NCI-H1930 (cell line): Measurements from ENCODE around the gene PRDM2.
"Not testable (repeated sequence)": the region's sequence is repeated elsewhere in the genome, so short reads cannot be mapped to it uniquely, and the experiment has no call there.

ENCODE experiments used
- DNase-seq, 2 experiments: peaks; one replicate each; lab custom pipeline; 2025; lab: John Stamatoyannopoulos, UW

PRDM2 gene, protein sequence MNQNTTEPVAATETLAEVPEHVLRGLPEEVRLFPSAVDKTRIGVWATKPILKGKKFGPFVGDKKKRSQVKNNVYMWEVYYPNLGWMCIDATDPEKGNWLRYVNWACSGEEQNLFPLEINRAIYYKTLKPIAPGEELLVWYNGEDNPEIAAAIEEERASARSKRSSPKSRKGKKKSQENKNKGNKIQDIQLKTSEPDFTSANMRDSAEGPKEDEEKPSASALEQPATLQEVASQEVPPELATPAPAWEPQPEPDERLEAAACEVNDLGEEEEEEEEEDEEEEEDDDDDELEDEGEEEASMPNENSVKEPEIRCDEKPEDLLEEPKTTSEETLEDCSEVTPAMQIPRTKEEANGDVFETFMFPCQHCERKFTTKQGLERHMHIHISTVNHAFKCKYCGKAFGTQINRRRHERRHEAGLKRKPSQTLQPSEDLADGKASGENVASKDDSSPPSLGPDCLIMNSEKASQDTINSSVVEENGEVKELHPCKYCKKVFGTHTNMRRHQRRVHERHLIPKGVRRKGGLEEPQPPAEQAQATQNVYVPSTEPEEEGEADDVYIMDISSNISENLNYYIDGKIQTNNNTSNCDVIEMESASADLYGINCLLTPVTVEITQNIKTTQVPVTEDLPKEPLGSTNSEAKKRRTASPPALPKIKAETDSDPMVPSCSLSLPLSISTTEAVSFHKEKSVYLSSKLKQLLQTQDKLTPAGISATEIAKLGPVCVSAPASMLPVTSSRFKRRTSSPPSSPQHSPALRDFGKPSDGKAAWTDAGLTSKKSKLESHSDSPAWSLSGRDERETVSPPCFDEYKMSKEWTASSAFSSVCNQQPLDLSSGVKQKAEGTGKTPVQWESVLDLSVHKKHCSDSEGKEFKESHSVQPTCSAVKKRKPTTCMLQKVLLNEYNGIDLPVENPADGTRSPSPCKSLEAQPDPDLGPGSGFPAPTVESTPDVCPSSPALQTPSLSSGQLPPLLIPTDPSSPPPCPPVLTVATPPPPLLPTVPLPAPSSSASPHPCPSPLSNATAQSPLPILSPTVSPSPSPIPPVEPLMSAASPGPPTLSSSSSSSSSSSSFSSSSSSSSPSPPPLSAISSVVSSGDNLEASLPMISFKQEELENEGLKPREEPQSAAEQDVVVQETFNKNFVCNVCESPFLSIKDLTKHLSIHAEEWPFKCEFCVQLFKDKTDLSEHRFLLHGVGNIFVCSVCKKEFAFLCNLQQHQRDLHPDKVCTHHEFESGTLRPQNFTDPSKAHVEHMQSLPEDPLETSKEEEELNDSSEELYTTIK (N-terminal part only)

GRCh38 chr1:13699936-13700520, at the start of gene PRDM2:
Gene PRDM2, plus strand, starts transcription at chr1:13700188. Its CDS starts 15,418 bp downstream, at chr1:13715606.
- DNase-seq = peak; percentile 20 to 31

DNA sequence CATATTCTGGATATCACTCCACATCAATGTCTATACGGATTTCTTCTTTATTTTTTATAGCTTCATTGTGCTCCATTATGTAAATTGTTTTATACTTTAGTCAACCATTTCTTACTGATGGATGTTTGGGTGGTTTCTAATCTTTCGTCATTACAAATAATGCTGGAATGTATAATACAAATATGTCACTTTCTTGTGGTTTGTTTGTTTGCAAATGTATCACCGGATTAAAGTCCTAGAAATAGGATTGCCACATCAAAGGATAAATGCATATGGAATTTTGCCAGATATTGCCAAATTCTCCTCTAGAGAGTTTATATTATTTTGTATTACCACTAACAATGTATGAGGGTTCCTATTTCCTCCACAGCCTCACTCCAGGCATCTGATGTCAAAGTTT, 48.7 kb upstream of the PRDM2 start:
- DNase-seq = no peak

DNA sequence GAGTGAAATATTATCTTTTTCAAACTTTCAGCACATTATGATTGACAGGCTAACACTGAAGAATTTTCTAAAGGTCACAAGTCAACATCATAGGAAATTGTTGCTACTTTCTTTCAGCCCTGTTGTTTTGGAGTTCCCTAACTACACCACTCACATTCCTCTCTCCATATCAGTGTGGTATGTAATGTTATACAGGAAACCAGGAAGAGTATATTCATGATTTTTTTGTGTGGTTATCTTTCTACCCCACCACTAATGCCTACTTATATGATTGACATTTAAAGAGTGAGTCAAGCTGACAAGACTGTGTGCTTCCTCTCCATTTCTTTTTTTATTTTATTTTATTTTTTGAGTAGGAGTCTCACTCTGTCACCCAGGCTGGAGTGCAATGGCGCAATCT, 47.8 kb upstream of the PRDM2 start:
- no peak for DNase-seq

- no peak for DNase-seq
These were observed 38.4 kb upstream of the PRDM2 start for GRCh38 chr1:13661539-13661938.

DNA sequence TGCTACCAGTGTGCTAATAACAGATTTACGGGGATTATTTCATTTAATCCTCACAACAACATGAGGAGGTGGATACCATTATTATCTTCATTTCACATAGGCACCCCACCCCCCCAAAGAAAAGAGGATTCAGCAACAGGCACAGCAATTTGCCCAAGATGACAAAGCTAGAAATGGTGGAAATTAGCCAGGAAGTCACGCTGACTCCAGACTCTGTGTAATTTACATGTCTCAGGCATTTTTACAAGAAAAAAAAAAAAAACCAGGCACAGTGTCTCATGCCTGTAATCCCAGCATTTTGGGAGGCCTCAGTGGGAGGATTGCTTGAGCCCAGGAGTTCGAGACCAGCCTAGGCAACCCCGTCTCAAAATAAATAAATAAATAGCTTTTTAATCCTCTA, 37.5 kb upstream of the PRDM2 start:
- DNase-seq = no peak

DNA sequence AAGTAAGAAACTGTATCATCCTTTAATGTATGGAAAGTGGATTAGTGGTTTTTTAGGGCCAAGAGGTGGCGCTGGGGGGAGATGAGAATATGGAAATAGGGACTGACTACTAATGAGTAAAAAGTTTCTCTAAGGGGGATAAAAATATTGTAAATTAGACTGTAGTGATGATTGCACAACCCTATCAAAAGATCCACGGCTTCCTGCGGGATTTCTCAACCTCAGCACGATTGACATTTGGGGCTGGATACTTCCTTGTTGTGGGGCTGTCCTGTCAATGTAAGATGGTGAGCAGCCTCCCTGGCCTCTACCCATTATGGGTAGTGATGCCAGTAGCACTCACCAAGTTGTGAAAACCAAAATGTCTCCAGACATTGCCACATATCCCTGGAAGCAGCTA, 36.0 kb upstream of the PRDM2 start:
- no peak for DNase-seq

DNA sequence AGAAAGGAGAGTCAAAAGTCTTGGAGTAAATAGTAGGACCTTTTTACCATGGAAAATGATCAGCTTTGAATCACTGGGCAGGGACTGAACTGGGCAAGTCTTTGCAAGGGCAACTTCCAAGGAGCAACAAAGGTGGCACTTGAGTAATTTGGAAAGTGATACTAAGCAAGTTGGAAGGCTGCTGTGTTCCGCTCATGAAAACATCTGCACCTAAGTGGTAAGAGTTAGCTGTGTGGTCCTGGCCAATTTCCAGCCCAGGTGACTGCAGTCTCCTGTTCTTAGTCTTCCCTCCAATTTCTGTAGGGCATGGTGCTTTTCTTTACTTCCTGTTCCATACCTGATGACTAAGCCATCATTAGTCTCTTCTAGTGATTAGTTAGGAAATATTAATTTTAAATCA, 35.5 kb upstream of the PRDM2 start:
- no peak for DNase-seq

- no peak for DNase-seq
These were observed 33.7 kb upstream of the PRDM2 start for GRCh38 chr1:13666317-13666716.

DNA sequence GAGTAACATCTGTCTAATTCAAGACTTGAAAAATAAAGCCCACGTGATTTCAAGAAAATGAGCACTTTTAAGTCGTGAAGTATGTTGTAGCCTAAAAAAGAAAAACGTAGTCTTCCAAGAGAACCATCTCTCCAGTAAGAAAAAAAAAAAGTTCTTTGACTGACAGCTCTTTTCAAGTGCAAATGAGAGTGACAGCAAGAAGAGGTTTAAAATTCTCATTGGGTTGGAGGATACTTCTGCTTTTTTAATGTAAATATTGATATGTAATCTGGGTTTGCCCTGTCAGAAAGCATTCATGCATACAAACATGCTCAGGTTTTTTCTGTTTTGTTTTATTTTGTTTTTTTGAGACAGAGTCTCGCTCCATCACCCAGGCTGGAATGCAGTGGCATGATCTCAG, 32.3 kb upstream of the PRDM2 start:
- DNase-seq = no peak

DNA sequence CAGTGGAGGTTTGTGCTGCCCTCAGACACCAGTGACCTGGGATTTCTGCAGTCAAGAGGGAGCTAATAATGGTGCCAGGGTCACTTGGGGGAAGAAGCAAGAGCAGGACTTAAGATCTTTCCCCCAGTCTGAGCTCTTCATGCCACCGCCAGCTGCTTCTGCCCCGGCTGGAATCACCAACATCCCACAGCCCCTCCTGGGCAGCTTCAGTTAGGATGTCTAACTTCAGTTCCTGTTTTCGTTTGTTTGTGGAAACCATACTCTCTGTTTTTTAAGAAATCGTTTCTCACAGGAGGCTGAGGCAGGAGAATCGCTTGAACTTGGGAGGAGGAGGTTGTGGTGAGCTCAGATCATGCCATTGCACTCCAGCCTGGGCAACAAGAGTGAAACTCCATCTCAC, 25.6 kb upstream of the PRDM2 start:
- DNase-seq = no peak

GRCh38 chr1:13675151-13675651, 24.8 kb upstream of the PRDM2 start:
- DNase-seq = no peak

DNA sequence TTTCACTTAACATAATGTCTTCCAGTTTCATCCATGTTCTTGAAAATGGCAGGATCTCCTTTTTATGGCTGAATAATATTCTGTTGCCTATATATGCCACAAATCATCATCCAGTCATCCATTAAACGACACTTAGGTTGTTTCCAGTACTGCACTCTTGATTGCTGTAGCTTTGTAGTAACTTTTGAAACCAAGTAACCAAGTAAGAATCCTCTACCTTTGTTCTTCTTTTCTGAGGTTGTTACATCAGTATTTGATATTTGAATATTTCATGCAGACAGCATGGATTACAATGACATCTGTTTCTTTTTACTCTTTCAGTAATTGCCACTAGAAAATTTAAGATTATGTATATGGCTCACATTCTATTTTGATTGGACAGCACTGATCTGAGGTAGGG, 22.1 kb upstream of the PRDM2 start:
- no peak for DNase-seq

GRCh38 chr1:13679651-13680050, 20.3 kb upstream of the PRDM2 start:
- no peak for DNase-seq

DNA sequence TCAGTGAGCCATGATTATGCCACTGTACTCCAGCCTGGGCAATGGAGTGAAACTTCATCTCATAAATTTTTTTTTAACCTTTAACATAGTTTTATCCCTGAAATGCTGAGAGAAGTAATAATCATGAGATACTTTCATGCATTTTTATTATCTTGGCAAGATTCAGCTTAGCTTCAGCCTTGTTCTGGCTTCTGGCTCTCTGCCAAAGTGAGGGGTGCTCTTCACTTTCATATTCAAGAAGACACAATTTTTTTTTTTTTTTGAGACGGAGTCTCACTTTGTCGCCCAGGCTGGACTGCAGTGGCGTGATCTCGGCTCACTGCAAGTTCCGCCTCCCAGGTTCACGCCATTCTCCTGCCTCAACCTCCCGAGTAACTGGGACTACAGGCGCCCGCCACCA, 19.4 kb upstream of the PRDM2 start:
- DNase-seq = not testable (repeated sequence)

- DNase-seq = no peak
These were observed 18.1 kb upstream of the PRDM2 start for GRCh38 chr1:13681921-13682320.

DNA sequence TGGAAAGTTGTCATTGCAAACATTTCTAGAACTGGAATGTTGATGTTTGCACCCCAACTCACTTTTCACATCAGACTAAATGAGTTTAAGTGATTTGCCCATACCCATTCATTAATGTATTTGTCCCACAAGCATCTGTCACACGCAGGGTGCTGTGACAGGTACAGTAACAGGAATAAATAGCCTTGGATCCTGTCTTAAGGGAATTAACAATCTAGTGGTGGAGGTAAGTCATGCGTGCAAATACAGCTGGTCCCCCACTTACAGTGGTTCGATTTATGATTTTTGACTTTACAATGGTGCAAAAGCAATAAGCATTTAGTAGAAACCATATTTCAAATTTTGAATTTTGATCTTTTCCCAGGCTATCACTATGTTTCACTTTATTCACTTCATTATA, 17.5 kb upstream of the PRDM2 start:
- no peak for DNase-seq

GRCh38 chr1:13683206-13683605, 16.8 kb upstream of the PRDM2 start:
- no peak for DNase-seq

- no peak for DNase-seq
These were observed 12.8 kb upstream of the PRDM2 start for GRCh38 chr1:13687151-13687715.

- DNase-seq = not testable (repeated sequence)
These were observed 6.9 kb upstream of the PRDM2 start for GRCh38 chr1:13693094-13693493.

DNA sequence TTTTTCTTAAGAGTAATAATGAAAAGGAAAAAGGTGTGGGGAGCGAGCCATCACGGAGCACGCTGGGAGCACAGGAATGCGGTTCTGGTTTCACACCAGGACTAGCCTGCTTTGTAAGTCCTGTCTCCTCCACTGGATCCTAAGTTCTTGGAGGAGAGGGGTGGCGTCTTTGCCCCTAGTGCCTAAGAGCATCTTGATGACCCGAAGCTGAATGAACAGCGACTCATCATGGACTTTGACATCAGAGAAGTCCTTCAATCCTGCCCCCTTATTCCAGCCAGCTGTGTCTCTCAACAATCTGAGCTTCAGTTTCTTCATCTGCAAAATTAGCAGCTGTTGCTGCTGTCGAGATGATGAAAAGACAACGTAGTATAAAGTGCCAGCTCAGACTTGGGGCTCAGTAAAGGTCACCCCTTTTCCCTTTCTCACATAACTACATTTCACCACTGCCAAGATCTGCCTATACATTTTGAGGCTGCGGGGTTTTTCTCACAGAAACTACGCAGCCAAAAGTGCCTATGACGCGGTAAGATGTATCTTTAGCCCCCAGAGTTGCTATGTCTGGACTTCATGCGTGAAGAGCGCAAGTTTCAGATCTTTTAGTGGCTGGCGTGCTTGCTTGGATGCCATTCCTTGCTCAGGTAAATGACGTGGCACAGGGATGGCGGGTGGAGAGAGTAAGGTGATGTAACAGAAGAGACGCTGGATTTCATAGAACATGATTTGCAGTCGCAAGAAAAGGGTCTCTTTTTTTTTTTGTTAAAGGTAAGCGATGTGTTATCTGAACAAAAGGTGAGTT, 4.9 kb upstream of the PRDM2 start:
- no peak for DNase-seq

DNA sequence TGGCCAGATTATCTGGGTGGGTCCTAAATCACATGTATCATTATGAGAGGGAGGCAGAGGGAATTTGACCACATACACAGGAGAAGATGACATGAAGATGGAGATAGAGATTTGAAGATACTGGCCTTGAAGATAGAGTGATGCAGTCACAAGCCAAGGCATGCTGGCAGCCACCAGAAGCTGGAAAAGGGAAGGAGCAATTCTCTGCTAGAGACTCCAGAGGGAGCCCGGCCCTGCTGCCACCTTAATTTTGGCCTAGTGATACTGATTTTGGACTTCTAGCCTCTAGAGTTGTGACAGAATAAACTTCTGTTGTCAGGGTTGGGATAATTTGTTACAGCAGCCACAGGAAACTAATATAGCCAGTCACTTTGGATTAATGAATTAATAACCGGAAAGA, 2.2 kb upstream of the PRDM2 start:
- no peak for DNase-seq
